Hepatocyte (in vitro differentiated cells): ENCODE measurements around the gene DYSF. TPM values are rescaled to one million over a fixed set of nuclear protein-coding genes. Genes with fewer than 3 reads are reported as not detected.

Source experiments
- DNase-seq: peaks from one replicate; pipeline ENCODE4 v3.0.0-alpha.2; 2016; ENCODE audit warnings: low spot score
- H2AFZ ChIP-seq: fragments of 200-600 bp; sonication (generic); 2 replicates; pipeline ENCODE4 v1.6.0; 2016; ENCODE audit warnings: antibody characterized with exemption, mild to moderate bottlenecking
- H3K27ac ChIP-seq: fragments of 200-600 bp; sonication (generic); 2 replicates; pipeline ENCODE4 v1.5.1; 2016; ENCODE audit warnings: mild to moderate bottlenecking
- H3K27me3 ChIP-seq: fragments of 200-600 bp; sonication (generic); 2 replicates; pipeline ENCODE4 v1.6.1; 2016
- H3K36me3 ChIP-seq: fragments of 200-600 bp; sonication (generic); replicated peaks from 2 replicates; pipeline ENCODE4 v1.5.1; 2016; ENCODE audit warnings: low read depth; ENCODE audit not compliant: insufficient read depth
- H3K4me1 ChIP-seq: fragments of 200-600 bp; sonication (generic); 2 replicates; pipeline ENCODE4 v1.5.1; 2016; ENCODE audit warnings: mild to moderate bottlenecking, moderate library complexity; ENCODE audit not compliant: insufficient read depth
- H3K4me2 ChIP-seq: fragments of 200-600 bp; sonication (generic); 2 replicates; pipeline ENCODE4 v1.6.0; 2016
- H3K4me3 ChIP-seq: fragments of 200-600 bp; sonication (generic); 2 replicates; pipeline ENCODE4 v1.5.1; 2016; ENCODE audit warnings: mild to moderate bottlenecking
- H3K79me2 ChIP-seq: fragments of 200-600 bp; sonication (generic); 2 replicates; pipeline ENCODE4 v1.6.0; 2017; ENCODE audit warnings: mild to moderate bottlenecking
- H3K9me2 ChIP-seq: fragments of 200-600 bp; sonication (generic); replicated peaks from 2 replicates; pipeline ENCODE4 v1.6.0; 2017; ENCODE audit warnings: mild to moderate bottlenecking; ENCODE audit not compliant: insufficient read depth
- H3K9me3 ChIP-seq: fragments of 200-600 bp; sonication (generic); 2 replicates; pipeline ENCODE4 v1.5.1; 2016; ENCODE audit warnings: low read depth, mild to moderate bottlenecking
- H4K20me1 ChIP-seq: fragments of 200-600 bp; sonication (generic); 2 replicates; pipeline ENCODE4 v1.6.0; 2016; ENCODE audit warnings: mild to moderate bottlenecking; ENCODE audit not compliant: insufficient read depth, poor library complexity, severe bottlenecking
- EZH2 ChIP-seq: fragments of 200-600 bp; sonication (generic); IDR thresholded peaks from 2 replicates; pipeline ENCODE4 v1.6.1; 2016; ENCODE audit warnings: antibody characterized with exemption, mild to moderate bottlenecking, borderline replicate concordance
- EZH2phosphoT487 ChIP-seq: fragments of 200-600 bp; sonication (generic); IDR thresholded peaks from one replicate; pipeline ENCODE4 v1.6.1; 2018; ENCODE audit warnings: antibody characterized with exemption, mild to moderate bottlenecking, low read depth, moderate library complexity; ENCODE audit not compliant: unreplicated experiment, severe bottlenecking
- WGBS: methylation state at CpG from one replicate; pipeline ENCODE4 v1.1.6; 2016; ENCODE audit warnings: low lambda C conversion rate; ENCODE audit errors: missing lambda C conversion rate; 5-methylcytosine and 5-hydroxymethylcytosine counted together
- polyA plus RNA-seq: library from polyadenylated mRNA; unstranded; fragments of >200 nt; fragmentation: Nextera tagmentation; extraction: Ambion mirVana; gene quantifications from 2 replicates; pipeline ENCODE4 v1.2.1, GENCODE V29; 2016
- total RNA-seq: library from RNA; depleted of rRNA; stranded (reverse); fragments of >200 nt; gene quantifications from 2 replicates; pipeline ENCODE4 v1.2.3, GENCODE V29; 2014
- TF ChIP-seq, protein P1 (sequence below): fragments of 200-600 bp; sonication (generic); IDR thresholded peaks from 2 replicates; pipeline ENCODE4 v1.5.1; 2016; ENCODE audit warnings: antibody characterized with exemption, mild to moderate bottlenecking; ENCODE audit not compliant: poor library complexity

The DYSF gene
- total and polyA plus RNA-seq, 2 experiments from 2014 or later: 0.25 to 0.90 TPM

DNA sequence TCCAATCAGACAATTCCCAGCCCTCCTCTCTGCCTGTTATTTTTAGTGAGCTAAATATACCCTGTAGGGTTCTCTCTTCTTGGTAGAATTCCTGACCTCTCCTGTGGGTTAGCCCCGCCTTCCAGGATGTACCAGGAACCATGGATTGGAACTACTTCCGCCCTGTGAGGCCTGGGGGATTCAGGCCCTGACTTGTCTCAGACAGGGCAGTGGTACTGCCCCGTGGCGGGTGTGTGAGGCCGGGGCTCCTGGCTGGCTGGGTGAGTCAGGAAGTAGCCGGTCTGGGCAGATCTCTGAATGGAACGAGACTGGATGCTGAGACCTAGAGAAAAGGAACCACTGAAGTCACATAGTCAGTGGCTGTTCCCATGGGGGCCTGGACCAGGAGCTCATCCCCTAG is 50.5 kb downstream of the DYSF start:
- Histone ChIP-seq H3K79me2 (no peaks in the 10 kb centered on the region), H3K4me3 (no peak overlapping the region), H4K20me1 (no peaks in the 10 kb centered on the region), H2AFZ (no peak overlapping the region), H3K9me2 (no peaks in the 10 kb centered on the region), H3K27me3 (no peaks in the 10 kb centered on the region), H3K4me2 (no peak overlapping the region), H3K9me3 (no peaks in the 10 kb centered on the region), H3K4me1 (no peaks in the 10 kb centered on the region), H3K36me3 (no peaks in the 10 kb centered on the region), H3K27ac (no peak overlapping the region)
- 87% methylated on average over 7 of the region's 7 CpGs for WGBS
- TF ChIP-seq EZH2: no peak
- no peak for TF ChIP-seq EZH2phosphoT487
- TF ChIP-seq, protein P1, sequence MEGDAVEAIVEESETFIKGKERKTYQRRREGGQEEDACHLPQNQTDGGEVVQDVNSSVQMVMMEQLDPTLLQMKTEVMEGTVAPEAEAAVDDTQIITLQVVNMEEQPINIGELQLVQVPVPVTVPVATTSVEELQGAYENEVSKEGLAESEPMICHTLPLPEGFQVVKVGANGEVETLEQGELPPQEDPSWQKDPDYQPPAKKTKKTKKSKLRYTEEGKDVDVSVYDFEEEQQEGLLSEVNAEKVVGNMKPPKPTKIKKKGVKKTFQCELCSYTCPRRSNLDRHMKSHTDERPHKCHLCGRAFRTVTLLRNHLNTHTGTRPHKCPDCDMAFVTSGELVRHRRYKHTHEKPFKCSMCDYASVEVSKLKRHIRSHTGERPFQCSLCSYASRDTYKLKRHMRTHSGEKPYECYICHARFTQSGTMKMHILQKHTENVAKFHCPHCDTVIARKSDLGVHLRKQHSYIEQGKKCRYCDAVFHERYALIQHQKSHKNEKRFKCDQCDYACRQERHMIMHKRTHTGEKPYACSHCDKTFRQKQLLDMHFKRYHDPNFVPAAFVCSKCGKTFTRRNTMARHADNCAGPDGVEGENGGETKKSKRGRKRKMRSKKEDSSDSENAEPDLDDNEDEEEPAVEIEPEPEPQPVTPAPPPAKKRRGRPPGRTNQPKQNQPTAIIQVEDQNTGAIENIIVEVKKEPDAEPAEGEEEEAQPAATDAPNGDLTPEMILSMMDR: no peak
- DNase-seq: no peak

DNA sequence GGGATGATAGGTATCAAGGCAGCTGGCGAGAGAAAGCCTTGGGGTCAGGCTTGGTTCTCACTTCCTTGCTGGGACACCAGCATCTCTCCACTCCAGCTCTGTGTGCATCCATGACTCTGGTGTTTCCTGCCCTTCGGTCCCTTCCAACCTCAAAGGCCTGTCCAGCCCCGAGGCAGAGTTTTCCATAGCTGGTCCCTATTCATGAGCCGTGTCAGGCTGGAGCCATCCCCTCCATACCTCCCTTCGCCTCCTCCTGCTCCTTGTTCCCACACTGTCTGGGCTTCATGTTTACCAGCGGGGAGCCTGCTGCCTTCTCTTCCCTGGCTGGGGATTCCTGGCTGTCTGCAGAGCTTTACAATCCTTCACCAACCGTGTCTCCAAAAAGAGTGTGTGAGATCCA is 51.2 kb downstream of the DYSF start:
- H3K9me3 ChIP-seq: no peaks in the 10 kb centered on the region
- WGBS: 93% methylated on average over 7 of the region's 7 CpGs
- no peak for DNase-seq
- H3K79me2 ChIP-seq: no peaks in the 10 kb centered on the region
- no peaks in the 10 kb centered on the region for H3K27me3 ChIP-seq
- no peaks in the 10 kb centered on the region for H3K4me1 ChIP-seq
- H3K9me2 ChIP-seq: no peaks in the 10 kb centered on the region
- H3K4me3 ChIP-seq: no peak overlapping the region
- H3K27ac ChIP-seq: no peak overlapping the region
- no peaks in the 10 kb centered on the region for H4K20me1 ChIP-seq
- no peak overlapping the region for H2AFZ ChIP-seq
- TF ChIP-seq, protein P1: no peak
- TF ChIP-seq EZH2phosphoT487: no peak
- no peak for TF ChIP-seq EZH2
- no peak overlapping the region for H3K4me2 ChIP-seq
- no peaks in the 10 kb centered on the region for H3K36me3 ChIP-seq

DNA sequence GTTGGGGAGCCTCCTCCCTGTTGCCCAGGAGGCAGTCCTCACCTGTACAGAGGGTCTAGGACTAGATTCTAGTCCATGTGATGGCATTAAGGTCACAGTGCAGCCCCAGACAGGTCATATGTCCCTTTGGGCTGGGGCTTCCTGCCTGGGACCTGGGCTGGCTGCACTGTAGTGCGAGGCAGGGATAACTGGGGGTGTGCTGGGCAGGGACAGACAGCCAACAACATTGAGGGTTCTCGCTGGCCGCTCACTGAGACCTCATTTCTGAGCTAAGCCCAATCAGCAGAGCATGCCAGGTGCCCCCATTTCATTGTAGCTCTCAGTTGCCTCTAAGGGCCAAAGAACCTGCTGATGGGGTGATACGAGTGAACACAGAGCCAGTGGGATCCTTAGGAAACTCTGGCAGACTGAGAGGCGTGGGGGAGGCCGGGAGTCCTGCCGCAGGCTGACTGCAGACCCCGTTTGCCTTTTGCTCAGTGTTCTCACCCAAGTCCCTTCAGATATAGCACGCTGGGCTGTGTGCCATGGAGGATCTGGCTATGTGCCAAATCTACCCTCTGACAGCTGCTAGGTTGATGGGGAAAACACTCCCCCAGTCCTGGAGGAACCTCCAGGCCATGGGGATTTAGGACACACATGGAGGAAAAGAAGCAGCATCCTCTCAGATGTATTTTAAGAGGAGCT is 51.9 kb downstream of the DYSF start:
- no peaks in the 10 kb centered on the region for H3K4me1 ChIP-seq
- no peak overlapping the region for H3K4me2 ChIP-seq
- no peaks in the 10 kb centered on the region for H3K27me3 ChIP-seq
- no peaks in the 10 kb centered on the region for H3K9me3 ChIP-seq
- no peak overlapping the region for H3K4me3 ChIP-seq
- no peaks in the 10 kb centered on the region for H3K79me2 ChIP-seq
- H4K20me1 ChIP-seq: no peaks in the 10 kb centered on the region
- peak; percentile 26 for DNase-seq
- no peaks in the 10 kb centered on the region for H3K9me2 ChIP-seq
- H3K36me3 ChIP-seq: no peaks in the 10 kb centered on the region
- WGBS: 78% methylated on average over 9 of the region's 9 CpGs
- TF ChIP-seq, protein P1: no peak
- TF ChIP-seq EZH2phosphoT487: no peak
- no peak overlapping the region for H3K27ac ChIP-seq
- H2AFZ ChIP-seq: no peak overlapping the region
